RWPE2 (cell line): Measurements from ENCODE around the gene NRGN.

Experiments used
- ATAC-seq: fragments of 200-7000 bp; cut with Tn5 transposase; 3 replicates; pipeline ENCODE4 v1.9.1; 2021; ENCODE audit warnings: low read depth
- DNase-seq: peaks from one replicate; pipeline ENCODE4 v3.0.0-alpha.2; 2020; ENCODE audit warnings: low spot score
- H3K27ac ChIP-seq: fragments of 450-650 bp; 2 replicates; pipeline ENCODE4 v1.5.1; 2017; ENCODE audit warnings: mild to moderate bottlenecking; ENCODE audit not compliant: poor library complexity, severe bottlenecking
- H3K27me3 ChIP-seq: fragments of 250-450 bp; sonication (Bioruptor Pico); 2 replicates; pipeline ENCODE4 v1.5.1; 2021; ENCODE audit warnings: mild to moderate bottlenecking, moderate library complexity; ENCODE audit not compliant: insufficient read depth, poor library complexity, severe bottlenecking
- H3K36me3 ChIP-seq: fragments of 250-450 bp; sonication (Bioruptor Pico); 2 replicates; pipeline ENCODE4 v1.5.1; 2020; ENCODE audit warnings: low read depth, mild to moderate bottlenecking, moderate library complexity
- H3K4me1 ChIP-seq: fragments of 250-450 bp; sonication (Bioruptor Pico); 2 replicates; pipeline ENCODE4 v1.5.1; 2021; ENCODE audit warnings: mild to moderate bottlenecking, moderate library complexity; ENCODE audit not compliant: insufficient read depth, poor library complexity, severe bottlenecking
- H3K4me3 ChIP-seq: fragments of 250-450 bp; sonication (Bioruptor Pico); 2 replicates; pipeline ENCODE4 v1.5.1; 2021; ENCODE audit warnings: mild to moderate bottlenecking, moderate library complexity; ENCODE audit not compliant: severe bottlenecking
- H3K9me3 ChIP-seq: fragments of 250-450 bp; sonication (Bioruptor Pico); 2 replicates; pipeline ENCODE4 v1.5.1; 2021; ENCODE audit warnings: mild to moderate bottlenecking, moderate library complexity; ENCODE audit not compliant: severe bottlenecking
- CTCF ChIP-seq: fragments of 450-650 bp; IDR thresholded peaks from one replicate; pipeline ENCODE4 v1.5.1; 2017; ENCODE audit warnings: mild to moderate bottlenecking, moderate library complexity; ENCODE audit not compliant: poor library complexity, severe bottlenecking

Gene NRGN

GRCh38 chr11:124745270-124745834 lies 5.6 kb downstream of the NRGN start:
- no peak for TF ChIP-seq CTCF
- H3K4me1 ChIP-seq: peaks cover 8% of the 10 kb centered on the region
- H3K9me3 ChIP-seq: no peaks in the 10 kb centered on the region
- peak overlapping the region; percentile 36 for H3K4me3 ChIP-seq
- H3K27ac ChIP-seq: no peak overlapping the region
- no peaks in the 10 kb centered on the region for H3K27me3 ChIP-seq
- H3K36me3 ChIP-seq: no peaks in the 10 kb centered on the region
- ATAC-seq (no peak), DNase-seq (no peak)

- TF ChIP-seq CTCF: peak; percentile 31
- no peaks in the 10 kb centered on the region for H3K9me3 ChIP-seq
- H3K4me1 ChIP-seq: peaks cover 3% of the 10 kb centered on the region
- ATAC-seq (peak; percentile 16; the same call in 2 of the 3 replicates), DNase-seq (no peak)
- peak overlapping the region; percentile 36 for H3K4me3 ChIP-seq
- no peak overlapping the region for H3K27ac ChIP-seq
- H3K27me3 ChIP-seq: no peaks in the 10 kb centered on the region
- no peaks in the 10 kb centered on the region for H3K36me3 ChIP-seq
Observed at GRCh38 chr11:124745835-124746620, 6.3 kb downstream of the NRGN start.

- Histone ChIP-seq H3K4me3 (peak overlapping the region; percentile 36), H3K4me1 (peaks cover 3% of the 10 kb centered on the region), H3K27ac (no peak overlapping the region), H3K9me3 (no peaks in the 10 kb centered on the region), H3K27me3 (no peaks in the 10 kb centered on the region), H3K36me3 (no peaks in the 10 kb centered on the region)
- peak; percentile 36 for TF ChIP-seq CTCF
- no peak for DNase-seq
- peak; percentile 86 for ATAC-seq
Observed at GRCh38 chr11:124746621-124747243, 7.0 kb downstream of the NRGN start.

- Histone ChIP-seq H3K9me3 (no peaks in the 10 kb centered on the region), H3K4me1 (peaks cover 3% of the 10 kb centered on the region), H3K27me3 (no peaks in the 10 kb centered on the region), H3K27ac (no peak overlapping the region), H3K36me3 (no peaks in the 10 kb centered on the region), H3K4me3 (no peak overlapping the region)
- no peak for TF ChIP-seq CTCF
- ATAC-seq: no peak
- DNase-seq: no peak
Observed at GRCh38 chr11:124747406-124748099, 7.8 kb downstream of the NRGN start.
